Fibroblast of lung (primary cell): ENCODE results near the gene HERC3. TPM values are rescaled to one million over a fixed set of nuclear protein-coding genes. Genes with fewer than 3 reads are reported as not detected.

Source experiments
- DNase-seq, 2 donors: peaks; one replicate each; pipeline versions ENCODE4 v3.0.0 to v3.0.0-alpha.2; 2010; ENCODE audit warnings: low read depth in 2 of 2
- H2AFZ ChIP-seq: 2 replicates; pipeline ENCODE4 v1.5.1; 2012; ENCODE audit warnings: low read length, control low read depth, inconsistent platforms
- H3K27ac ChIP-seq: 2 replicates; pipeline ENCODE4 v1.5.1; 2011; ENCODE audit warnings: low read length, control low read depth; ENCODE audit not compliant: insufficient read depth
- H3K27me3 ChIP-seq: 2 replicates; pipeline ENCODE4 v1.5.1; 2011; ENCODE audit warnings: mild to moderate bottlenecking, low read length; ENCODE audit not compliant: control insufficient read depth, insufficient read depth
- H3K36me3 ChIP-seq: 2 replicates; pipeline ENCODE4 v1.5.1; 2011; ENCODE audit warnings: low read length; ENCODE audit not compliant: control insufficient read depth, insufficient read depth
- H3K4me1 ChIP-seq: 2 replicates; pipeline ENCODE4 v1.5.1; 2011; ENCODE audit warnings: low read length; ENCODE audit not compliant: control insufficient read depth, insufficient read depth; ENCODE audit errors: extremely low read depth
- H3K4me2 ChIP-seq: 2 replicates; pipeline ENCODE4 v1.5.1; 2011; ENCODE audit warnings: low read length, control low read depth; ENCODE audit not compliant: insufficient read depth; ENCODE audit errors: extremely low read depth
- H3K4me3 ChIP-seq, 4 experiments: fragments of 200-600 bp in 1 of 4; sonication (generic) in 1 of 4; replicated peaks in 1 of 4; 2 replicates each; pipeline ENCODE4 v1.5.1; 2011 to 2016; ENCODE audit warnings: low read length in 4 of 4, low read depth in 3 of 4, mild to moderate bottlenecking in 3 of 4, control low read depth in 2 of 4, inconsistent platforms in 1 of 4, mixed read lengths in 1 of 4; ENCODE audit not compliant: insufficient read depth in 1 of 4; ENCODE audit errors: control extremely low read depth in 1 of 4
- H3K79me2 ChIP-seq: 2 replicates; pipeline ENCODE4 v1.5.1; 2012; ENCODE audit warnings: mild to moderate bottlenecking, low read length, inconsistent platforms; ENCODE audit not compliant: control insufficient read depth, insufficient read depth
- H3K9ac ChIP-seq: 2 replicates; pipeline ENCODE4 v1.5.1; 2011; ENCODE audit warnings: mild to moderate bottlenecking, low read length, control low read depth; ENCODE audit not compliant: insufficient read depth
- H3K9me3 ChIP-seq: 2 replicates; pipeline ENCODE4 v1.5.1; 2012; ENCODE audit warnings: low read depth, low read length; ENCODE audit not compliant: control insufficient read depth, insufficient read depth
- H4K20me1 ChIP-seq: 2 replicates; pipeline ENCODE4 v1.5.1; 2011; ENCODE audit warnings: low read length; ENCODE audit not compliant: control insufficient read depth, insufficient read depth; ENCODE audit errors: extremely low read depth
- CTCF ChIP-seq, 2 donors: IDR thresholded peaks in 1 of 2; conservative IDR thresholded peaks in 1 of 2; 1 replicate in 1 of 2; 2 replicates in 1 of 2; pipeline ENCODE4 v1.5.1; 2011 to 2012; ENCODE audit warnings: low read length in 2 of 2, control low read depth in 1 of 2, inconsistent platforms in 1 of 2, low read depth in 1 of 2, mild to moderate bottlenecking in 1 of 2
- EZH2 ChIP-seq: IDR thresholded peaks from 2 replicates; pipeline ENCODE4 v1.5.1; 2012; ENCODE audit warnings: low read length, control low read depth, mild to moderate bottlenecking; ENCODE audit errors: missing control alignments
- polyA plus RNA-seq, 2 donors: library from polyadenylated mRNA; depleted of rRNA in 1 of 2; stranded (reverse) in 1 of 2; unstranded in 1 of 2; fragments of >200 nt; gene quantifications; 2 replicates each; pipeline ENCODE4 v1.2.1, GENCODE V29; 2011 to 2012; ENCODE audit warnings: missing spikeins in 1 of 2
- total RNA-seq: library from RNA; depleted of rRNA; stranded (reverse); fragments of >200 nt; gene quantifications from 2 replicates; pipeline ENCODE4 v1.2.1, GENCODE V29; 2014

The HERC3 gene
- total and polyA plus RNA-seq, 2 donors (not counting 1 experiment from before 2014, with no cell fraction given), result 24.5 to 27.6 TPM

- Histone ChIP-seq H2AFZ (no peak overlapping the region), H3K79me2 (peaks cover 4% of the 10 kb centered on the region), H3K27me3 (no peaks in the 10 kb centered on the region), H4K20me1 (no peaks in the 10 kb centered on the region), H3K4me2 (no peak overlapping the region), H3K36me3 (no peaks in the 10 kb centered on the region), H3K27ac (peak overlapping the region; percentile 42), H3K4me1 (peaks cover 5% of the 10 kb centered on the region), H3K4me3 (no peak overlapping the region), H3K9me3 (no peaks in the 10 kb centered on the region), H3K9ac (no peak overlapping the region)
- DNase-seq, result peak; percentile 86 to 92
- TF ChIP-seq CTCF (conservative IDR thresholded peaks at IDR 0.05 in 1 of 2, IDR thresholded peaks at IDR 0.05 in 1 of 2; ENCODE audit: low read depth in 1 of 2, low read length in 2 of 2) (no peak), EZH2 (no peak)
Observed at GRCh38 chr4:88623097-88623496, 30.8 kb downstream of the HERC3 start.

GRCh38 chr4:88628746-88629145 lies 36.5 kb downstream of the HERC3 start:
- Histone ChIP-seq H3K27ac (no peak overlapping the region), H3K4me2 (no peak overlapping the region), H2AFZ (no peak overlapping the region), H4K20me1 (no peaks in the 10 kb centered on the region), H3K36me3 (no peaks in the 10 kb centered on the region), H3K9me3 (no peaks in the 10 kb centered on the region), H3K79me2 (peaks cover 4% of the 10 kb centered on the region), H3K27me3 (no peaks in the 10 kb centered on the region), H3K4me1 (peaks cover 8% of the 10 kb centered on the region), H3K4me3 (no peak overlapping the region), H3K9ac (no peak overlapping the region)
- TF ChIP-seq CTCF (conservative IDR thresholded peaks at IDR 0.05 in 1 of 2, IDR thresholded peaks at IDR 0.05 in 1 of 2; ENCODE audit: low read depth in 1 of 2, low read length in 2 of 2) (no peak), EZH2 (no peak)
- peak in 1 of 2 donors; percentile 66 for DNase-seq

- peak overlapping the region; percentile 21 for H3K4me2 ChIP-seq
- H3K4me1 ChIP-seq, result peaks cover 8% of the 10 kb centered on the region
- TF ChIP-seq EZH2 (no peak), CTCF (conservative IDR thresholded peaks at IDR 0.05 in 1 of 2, IDR thresholded peaks at IDR 0.05 in 1 of 2; ENCODE audit: low read depth in 1 of 2, low read length in 2 of 2) (no peak)
- no peak overlapping the region for H3K9ac ChIP-seq
- H3K4me3 ChIP-seq, result no peak overlapping the region
- H3K36me3 ChIP-seq, result no peaks in the 10 kb centered on the region
- peak overlapping the region; percentile 77 for H3K27ac ChIP-seq
- H2AFZ ChIP-seq, result no peak overlapping the region
- H3K79me2 ChIP-seq, result peaks cover under 1% of the 10 kb centered on the region
- no peaks in the 10 kb centered on the region for H3K9me3 ChIP-seq
- peak; percentile 35 to 72 for DNase-seq
- H3K27me3 ChIP-seq, result no peaks in the 10 kb centered on the region
- no peaks in the 10 kb centered on the region for H4K20me1 ChIP-seq
Observed at GRCh38 chr4:88629826-88630225, 37.5 kb downstream of the HERC3 start.
